Measurements from ENCODE around the gene TRIML2.

The TRIML2 gene

DNA sequence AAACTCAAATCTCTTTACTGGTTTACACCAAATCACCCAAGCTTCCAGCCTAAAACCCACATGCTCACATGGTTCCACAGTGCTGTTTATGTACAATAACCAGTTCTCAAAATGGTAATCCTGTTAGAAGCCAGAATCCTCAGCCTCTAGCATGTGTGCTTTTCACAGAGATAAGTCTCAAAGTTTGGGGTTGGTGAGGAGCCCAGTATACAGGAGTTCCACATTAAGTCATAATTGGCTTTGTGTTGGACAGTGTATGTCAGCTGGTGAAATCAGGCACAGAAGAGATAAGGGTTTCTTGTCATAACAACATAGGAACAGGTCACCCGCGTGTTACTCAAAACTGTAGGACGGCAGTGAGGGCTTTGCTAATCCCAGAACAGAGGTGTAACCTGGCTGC, 29.7 kb upstream of the TRIML2 start, which contains the start of gene TRIML1:
Gene TRIML1, plus strand, starts transcription at position 301 of the 400 bp plus-strand sequence. CDS start 118 bp downstream, outside the sequence.
- no peak for DNase-seq
- no peaks in the 10 kb centered on the region for H3K79me2 ChIP-seq (ENCODE audit: low read length)
- no peaks in the 10 kb centered on the region for H3K36me3 ChIP-seq (replicated peaks; ENCODE audit: insufficient read depth, low read length)
- no peak within 1 kb of the TSS for H2AFZ ChIP-seq (ENCODE audit: low read length)
- H3F3A ChIP-seq (ENCODE audit: insufficient read depth, low read length) = no peaks in the 10 kb centered on the region
- no peak within 1 kb of the TSS for H3K4me3 ChIP-seq (ENCODE audit: low read length)
- H3K9me3 ChIP-seq (replicated peaks; ENCODE audit: insufficient read depth, low read length) = no peaks in the 10 kb centered on the region
- H3K9me2 ChIP-seq (replicated peaks; ENCODE audit: insufficient read depth, low read length) = no peaks in the 10 kb centered on the region
- H3K4me1 ChIP-seq (ENCODE audit: low read length) = no peaks in the 10 kb centered on the region
- H3K27me3 ChIP-seq (replicated peaks; ENCODE audit: insufficient read depth, low read length) = no peaks in the 10 kb centered on the region
- TF ChIP-seq EZH2 (optimal IDR thresholded peaks at IDR 0.05; ENCODE audit: low read depth, low read length) (no peak), EZH2phosphoT487 (IDR thresholded peaks at IDR 0.05; ENCODE audit: low read length) (no peak)
- TF ChIP-seq, protein P1, sequence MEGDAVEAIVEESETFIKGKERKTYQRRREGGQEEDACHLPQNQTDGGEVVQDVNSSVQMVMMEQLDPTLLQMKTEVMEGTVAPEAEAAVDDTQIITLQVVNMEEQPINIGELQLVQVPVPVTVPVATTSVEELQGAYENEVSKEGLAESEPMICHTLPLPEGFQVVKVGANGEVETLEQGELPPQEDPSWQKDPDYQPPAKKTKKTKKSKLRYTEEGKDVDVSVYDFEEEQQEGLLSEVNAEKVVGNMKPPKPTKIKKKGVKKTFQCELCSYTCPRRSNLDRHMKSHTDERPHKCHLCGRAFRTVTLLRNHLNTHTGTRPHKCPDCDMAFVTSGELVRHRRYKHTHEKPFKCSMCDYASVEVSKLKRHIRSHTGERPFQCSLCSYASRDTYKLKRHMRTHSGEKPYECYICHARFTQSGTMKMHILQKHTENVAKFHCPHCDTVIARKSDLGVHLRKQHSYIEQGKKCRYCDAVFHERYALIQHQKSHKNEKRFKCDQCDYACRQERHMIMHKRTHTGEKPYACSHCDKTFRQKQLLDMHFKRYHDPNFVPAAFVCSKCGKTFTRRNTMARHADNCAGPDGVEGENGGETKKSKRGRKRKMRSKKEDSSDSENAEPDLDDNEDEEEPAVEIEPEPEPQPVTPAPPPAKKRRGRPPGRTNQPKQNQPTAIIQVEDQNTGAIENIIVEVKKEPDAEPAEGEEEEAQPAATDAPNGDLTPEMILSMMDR (IDR thresholded peaks at IDR 0.05; ENCODE audit: low read length) = no peak
- H3K27ac ChIP-seq (ENCODE audit: low read length) = no peak within 1 kb of the TSS
- no peak within 1 kb of the TSS for H3K4me2 ChIP-seq (ENCODE audit: low read depth, low read length)
- H3K9ac ChIP-seq (ENCODE audit: low read length) = no peak within 1 kb of the TSS
- no peaks in the 10 kb centered on the region for H4K20me1 ChIP-seq (ENCODE audit: insufficient read depth, low read length)

DNA sequence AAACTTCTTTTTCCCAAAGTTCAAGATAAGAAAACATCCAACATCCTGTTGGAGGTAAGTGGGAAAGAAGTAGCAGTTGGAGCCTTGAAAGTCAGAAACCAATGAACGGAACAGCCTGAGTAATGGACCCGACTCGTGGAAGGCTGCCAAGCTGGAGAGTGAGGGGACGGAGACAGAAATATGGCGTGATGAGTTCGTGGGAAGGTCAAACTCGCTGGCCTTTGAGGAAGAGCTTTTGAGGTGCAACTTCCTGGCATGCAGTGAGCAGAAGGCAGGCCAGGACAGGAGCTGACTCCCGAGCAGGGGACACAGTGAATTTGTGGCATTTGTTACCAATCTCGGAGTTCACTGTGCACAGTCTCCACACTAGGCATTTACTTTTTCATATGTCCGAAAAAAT, 28.8 kb upstream of the TRIML2 start:
- Histone ChIP-seq H3K9ac (ENCODE audit: low read length) (no peak overlapping the region), H4K20me1 (ENCODE audit: insufficient read depth, low read length) (no peaks in the 10 kb centered on the region), H3K9me2 (replicated peaks; ENCODE audit: insufficient read depth, low read length) (no peaks in the 10 kb centered on the region), H3K79me2 (ENCODE audit: low read length) (no peaks in the 10 kb centered on the region), H3K27me3 (replicated peaks; ENCODE audit: insufficient read depth, low read length) (no peaks in the 10 kb centered on the region), H3K4me2 (ENCODE audit: low read depth, low read length) (no peak overlapping the region), H3K9me3 (replicated peaks; ENCODE audit: insufficient read depth, low read length) (no peaks in the 10 kb centered on the region), H3K4me1 (ENCODE audit: low read length) (no peaks in the 10 kb centered on the region), H3K36me3 (replicated peaks; ENCODE audit: insufficient read depth, low read length) (no peaks in the 10 kb centered on the region), H3F3A (ENCODE audit: insufficient read depth, low read length) (no peaks in the 10 kb centered on the region), H2AFZ (ENCODE audit: low read length) (no peak overlapping the region), H3K4me3 (ENCODE audit: low read length) (no peak overlapping the region), H3K27ac (ENCODE audit: low read length) (no peak overlapping the region)
- no peak for DNase-seq
- TF ChIP-seq EZH2 (optimal IDR thresholded peaks at IDR 0.05; ENCODE audit: low read depth, low read length) = no peak

DNA sequence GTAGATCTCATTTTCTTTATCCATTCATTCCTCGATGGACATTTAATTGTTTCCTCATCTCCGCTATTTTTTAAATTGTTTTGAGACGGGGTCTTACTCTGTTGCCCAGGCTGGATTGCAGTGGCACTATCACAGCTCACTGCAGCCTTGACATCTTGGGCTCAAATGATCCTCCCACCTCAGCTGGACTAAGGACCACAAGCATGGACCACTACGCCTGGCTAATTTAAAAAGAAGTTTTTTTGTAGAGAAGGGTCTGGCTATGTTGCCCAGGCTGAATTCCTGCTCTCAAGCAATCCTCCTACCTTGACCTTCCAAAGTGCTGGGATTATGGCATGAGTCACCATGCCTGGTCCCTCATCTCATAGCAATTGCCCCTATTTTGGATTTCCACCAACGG, 22.8 kb upstream of the TRIML2 start:
- Histone ChIP-seq H3K27ac (ENCODE audit: low read length) (no peak overlapping the region), H3K79me2 (ENCODE audit: low read length) (no peaks in the 10 kb centered on the region), H3K36me3 (replicated peaks; ENCODE audit: insufficient read depth, low read length) (no peaks in the 10 kb centered on the region), H3K4me2 (ENCODE audit: low read depth, low read length) (no peak overlapping the region), H3K9ac (ENCODE audit: low read length) (no peak overlapping the region), H3K4me1 (ENCODE audit: low read length) (no peaks in the 10 kb centered on the region), H3F3A (ENCODE audit: insufficient read depth, low read length) (no peaks in the 10 kb centered on the region), H3K27me3 (replicated peaks; ENCODE audit: insufficient read depth, low read length) (no peaks in the 10 kb centered on the region), H2AFZ (ENCODE audit: low read length) (no peak overlapping the region), H3K9me3 (replicated peaks; ENCODE audit: insufficient read depth, low read length) (no peaks in the 10 kb centered on the region), H3K9me2 (replicated peaks; ENCODE audit: insufficient read depth, low read length) (no peaks in the 10 kb centered on the region), H4K20me1 (ENCODE audit: insufficient read depth, low read length) (no peaks in the 10 kb centered on the region), H3K4me3 (ENCODE audit: low read length) (no peak overlapping the region)
- TF ChIP-seq, protein P1 (IDR thresholded peaks at IDR 0.05; ENCODE audit: low read length) = no peak
- no peak for TF ChIP-seq EZH2phosphoT487 (IDR thresholded peaks at IDR 0.05; ENCODE audit: low read length)
- TF ChIP-seq EZH2 (optimal IDR thresholded peaks at IDR 0.05; ENCODE audit: low read depth, low read length) = no peak
- DNase-seq = no peak

DNA sequence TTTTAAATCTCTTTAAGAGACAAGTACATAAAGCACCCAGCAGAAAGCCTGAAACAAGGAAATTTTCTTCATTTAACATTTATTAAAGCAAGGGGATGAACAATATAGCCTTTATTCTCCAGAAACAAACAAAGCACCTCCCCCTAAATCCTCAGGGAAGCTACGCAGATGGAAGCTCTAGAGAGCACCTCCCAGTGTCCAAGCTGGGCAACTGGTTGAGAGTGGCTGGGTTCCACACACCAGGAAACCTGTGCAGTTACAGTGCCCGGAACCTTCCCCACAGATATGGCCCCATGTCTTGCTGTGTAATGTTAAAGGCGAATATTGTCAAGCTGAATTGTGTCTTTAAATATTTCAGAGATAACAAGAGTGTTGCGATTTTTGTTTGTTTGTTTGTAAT, 21.0 kb upstream of the TRIML2 start:
- Histone ChIP-seq H3K9ac (ENCODE audit: low read length) (no peak overlapping the region), H3K9me3 (replicated peaks; ENCODE audit: insufficient read depth, low read length) (no peaks in the 10 kb centered on the region), H4K20me1 (ENCODE audit: insufficient read depth, low read length) (no peaks in the 10 kb centered on the region), H3K9me2 (replicated peaks; ENCODE audit: insufficient read depth, low read length) (no peaks in the 10 kb centered on the region), H3K79me2 (ENCODE audit: low read length) (no peaks in the 10 kb centered on the region), H3F3A (ENCODE audit: insufficient read depth, low read length) (no peaks in the 10 kb centered on the region), H3K27me3 (replicated peaks; ENCODE audit: insufficient read depth, low read length) (no peaks in the 10 kb centered on the region), H3K4me2 (ENCODE audit: low read depth, low read length) (no peak overlapping the region), H2AFZ (ENCODE audit: low read length) (no peak overlapping the region), H3K36me3 (replicated peaks; ENCODE audit: insufficient read depth, low read length) (no peaks in the 10 kb centered on the region), H3K27ac (ENCODE audit: low read length) (no peak overlapping the region), H3K4me1 (ENCODE audit: low read length) (no peaks in the 10 kb centered on the region), H3K4me3 (ENCODE audit: low read length) (no peak overlapping the region)
- DNase-seq = no peak
- TF ChIP-seq, protein P1 (IDR thresholded peaks at IDR 0.05; ENCODE audit: low read length) = no peak
- TF ChIP-seq EZH2phosphoT487 (IDR thresholded peaks at IDR 0.05; ENCODE audit: low read length) = no peak
- no peak for TF ChIP-seq EZH2 (optimal IDR thresholded peaks at IDR 0.05; ENCODE audit: low read depth, low read length)

Measured in MM.1S (cell line).